Stimulated activated CD4-positive, alpha-beta T cell treated with anti-CD3 and anti-CD28 coated beads, Interleukin-12 subunit alpha, Interleukin-12 subunit beta, amount 100 ng/mL, for 48 hours (primary cell): ENCODE results near the gene ITPR2.

Experiments
- DNase-seq, 3 donors: peaks; one replicate each; pipeline ENCODE4 v3.0.0-alpha.2; 2020; ENCODE audit warnings: low read depth in 2 of 3, low spot score in 1 of 3

ITPR2 gene

GRCh38 chr12:26580619-26581018 lies 252.4 kb downstream of the ITPR2 start:
- DNase-seq: no peak

- DNase-seq: no peak
Observed at GRCh38 chr12:26576266-26576665, 256.7 kb downstream of the ITPR2 start.

- no peak for DNase-seq
Observed at GRCh38 chr12:26573225-26573909, 259.6 kb downstream of the ITPR2 start.

- no peak for DNase-seq
Observed at GRCh38 chr12:26572137-26572536, 260.9 kb downstream of the ITPR2 start.

- DNase-seq: no peak
Observed at GRCh38 chr12:26571560-26571959, 261.4 kb downstream of the ITPR2 start.

GRCh38 chr12:26567126-26567525 lies 265.9 kb downstream of the ITPR2 start:
- DNase-seq: no peak

GRCh38 chr12:26566675-26567074 lies 266.3 kb downstream of the ITPR2 start:
- no peak for DNase-seq

- DNase-seq: no peak
Observed at GRCh38 chr12:26566186-26566585, 266.8 kb downstream of the ITPR2 start.

- no peak for DNase-seq
Observed at GRCh38 chr12:26564391-26564790, 268.6 kb downstream of the ITPR2 start.

GRCh38 chr12:26563552-26563951 lies 269.4 kb downstream of the ITPR2 start:
- no peak for DNase-seq

GRCh38 chr12:26557326-26557725 lies 275.7 kb downstream of the ITPR2 start:
- DNase-seq: no peak

- DNase-seq: no peak
Observed at GRCh38 chr12:26556916-26557315, 276.1 kb downstream of the ITPR2 start.

GRCh38 chr12:26555139-26555538 lies 277.9 kb downstream of the ITPR2 start:
- DNase-seq: no peak

- no peak for DNase-seq
Observed at GRCh38 chr12:26554332-26554731, 278.7 kb downstream of the ITPR2 start.

GRCh38 chr12:26551385-26551784 lies 281.6 kb downstream of the ITPR2 start:
- no peak for DNase-seq

- no peak for DNase-seq
Observed at GRCh38 chr12:26548227-26548626, 284.8 kb downstream of the ITPR2 start.

GRCh38 chr12:26546535-26547314 lies 286.3 kb downstream of the ITPR2 start:
- DNase-seq: no peak

- no peak for DNase-seq
Observed at GRCh38 chr12:26539131-26539530, 293.9 kb downstream of the ITPR2 start.

- DNase-seq: no peak
Observed at GRCh38 chr12:26537651-26538050, 295.3 kb downstream of the ITPR2 start.

- no peak for DNase-seq
Observed at GRCh38 chr12:26537126-26537525, 295.9 kb downstream of the ITPR2 start.

- DNase-seq: no peak
Observed at GRCh38 chr12:26535826-26536225, 297.2 kb downstream of the ITPR2 start.

GRCh38 chr12:26534071-26534470 lies 298.9 kb downstream of the ITPR2 start:
- no peak for DNase-seq

GRCh38 chr12:26533211-26533610 lies 299.8 kb downstream of the ITPR2 start:
- DNase-seq: no peak
